Measurements from ENCODE around the gene RTP5. TPM values are rescaled to one million over a fixed set of nuclear protein-coding genes. Genes with fewer than 3 reads are reported as not detected.

Gene RTP5
- total and polyA plus RNA-seq, 2 donors (not counting 3 experiments of a cell fraction or from before 2014, with no cell fraction given): not detected

GRCh38 chr2:241835611-241836010, 33.9 kb upstream of the RTP5 start:
- no peaks in the 10 kb centered on the region for H3K79me2 ChIP-seq (ENCODE audit: control insufficient read depth, insufficient read depth, low read length)
- FAIRE-seq (no peak), DNase-seq (ENCODE audit: low read depth, low spot score) (no peak)
- H3K27me3 ChIP-seq (ENCODE audit: control insufficient read depth in 2 of 2, insufficient read depth in 2 of 2, low read length in 2 of 2): peaks cover 18 to 33% of the 10 kb centered on the region in 2 experiments
- no peak overlapping the region for H3K4me3 ChIP-seq (replicated peaks in 1 of 3; ENCODE audit: insufficient read depth in 1 of 3, low read depth in 1 of 3, low read length in 3 of 3)
- H2AFZ ChIP-seq (ENCODE audit: low read depth, low read length): no peak overlapping the region
- H4K20me1 ChIP-seq (replicated peaks; ENCODE audit: control insufficient read depth, extremely low read depth, insufficient read depth, low read length): no peaks in the 10 kb centered on the region
- ChIA-PET CTCF (no interaction called here), POLR2A (interaction anchor here (0.6 to 0.7 kb wide), 2 partner anchors 18 to 62 kb away, joined by 3 read pairs; no protein-coding TSS in a partner anchor)
- no peak overlapping the region for H3K9ac ChIP-seq (replicated peaks; ENCODE audit: extremely low read depth, insufficient read depth, low read length)
- H3K9me1 ChIP-seq (replicated peaks; ENCODE audit: control insufficient read depth, extremely low read depth, insufficient read depth, low read length): no peaks in the 10 kb centered on the region
- H3K4me2 ChIP-seq (ENCODE audit: insufficient read depth, low read length): no peak overlapping the region
- no peaks in the 10 kb centered on the region for H3K4me1 ChIP-seq (ENCODE audit: control insufficient read depth, extremely low read depth, insufficient read depth, low read length)
- BruUV-seq (replicated peaks): no TSS peak
- dilution Hi-C loops (cut with MboI; ENCODE audit: extremely low pct_ligation_motif_present, low sequenced_read_pairs) (no loop called here), intact Hi-C loops (cut with micrococcal nuclease) (no loop called here)
- no peak overlapping the region for H3K27ac ChIP-seq (ENCODE audit: insufficient read depth, low read depth, low read length)
- H3K9me3 ChIP-seq (replicated peaks; ENCODE audit: control insufficient read depth, insufficient read depth, low read length): no peaks in the 10 kb centered on the region
- no peaks in the 10 kb centered on the region for H3K36me3 ChIP-seq (ENCODE audit: control insufficient read depth in 2 of 2, extremely low read depth in 1 of 2, insufficient read depth in 2 of 2, low read length in 2 of 2)
- TF ChIP-seq EZH2 (IDR thresholded peaks at IDR 0.05; ENCODE audit: borderline replicate concordance, low read depth, low read length, severe bottlenecking): no peak
- TF ChIP-seq, protein P1, sequence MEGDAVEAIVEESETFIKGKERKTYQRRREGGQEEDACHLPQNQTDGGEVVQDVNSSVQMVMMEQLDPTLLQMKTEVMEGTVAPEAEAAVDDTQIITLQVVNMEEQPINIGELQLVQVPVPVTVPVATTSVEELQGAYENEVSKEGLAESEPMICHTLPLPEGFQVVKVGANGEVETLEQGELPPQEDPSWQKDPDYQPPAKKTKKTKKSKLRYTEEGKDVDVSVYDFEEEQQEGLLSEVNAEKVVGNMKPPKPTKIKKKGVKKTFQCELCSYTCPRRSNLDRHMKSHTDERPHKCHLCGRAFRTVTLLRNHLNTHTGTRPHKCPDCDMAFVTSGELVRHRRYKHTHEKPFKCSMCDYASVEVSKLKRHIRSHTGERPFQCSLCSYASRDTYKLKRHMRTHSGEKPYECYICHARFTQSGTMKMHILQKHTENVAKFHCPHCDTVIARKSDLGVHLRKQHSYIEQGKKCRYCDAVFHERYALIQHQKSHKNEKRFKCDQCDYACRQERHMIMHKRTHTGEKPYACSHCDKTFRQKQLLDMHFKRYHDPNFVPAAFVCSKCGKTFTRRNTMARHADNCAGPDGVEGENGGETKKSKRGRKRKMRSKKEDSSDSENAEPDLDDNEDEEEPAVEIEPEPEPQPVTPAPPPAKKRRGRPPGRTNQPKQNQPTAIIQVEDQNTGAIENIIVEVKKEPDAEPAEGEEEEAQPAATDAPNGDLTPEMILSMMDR (IDR thresholded peaks at IDR 0.05; ENCODE audit: extremely low read depth in 1 of 2, insufficient read depth in 1 of 2, low read depth in 1 of 2, low read length in 2 of 2): no peak
- TF ChIP-seq MYC (IDR thresholded peaks at IDR 0.05; ENCODE audit: low read depth, low read length): no peak

DNA sequence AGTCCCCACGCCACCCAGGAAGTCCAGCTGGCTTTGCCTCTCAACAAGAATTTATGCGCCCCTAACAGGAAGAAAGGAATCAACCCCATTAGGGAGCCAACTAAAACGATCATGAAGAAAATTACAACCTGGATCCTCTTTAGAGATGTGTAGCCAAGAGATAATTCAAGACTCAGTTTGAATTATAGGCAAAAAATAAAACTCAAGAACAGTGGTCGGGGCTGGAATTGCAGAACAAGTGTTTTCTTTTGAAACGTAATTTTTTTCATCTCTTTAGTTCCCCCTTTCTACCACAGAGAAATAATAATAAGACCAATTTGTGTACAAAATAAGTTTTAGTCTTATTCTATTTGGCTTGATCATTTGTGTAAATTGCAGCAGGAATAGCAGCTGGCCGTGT, 33.2 kb upstream of the RTP5 start:
- H3K4me1 ChIP-seq (ENCODE audit: control insufficient read depth, extremely low read depth, insufficient read depth, low read length): no peaks in the 10 kb centered on the region
- BruUV-seq (replicated peaks): no TSS peak

More for the DNA sequence above, 33.2 kb upstream of the RTP5 start:
- ChIA-PET POLR2A (interaction anchor here (0.6 to 0.7 kb wide), 2 partner anchors 18 to 61 kb away, joined by 3 read pairs; no protein-coding TSS in a partner anchor), CTCF (interaction anchor here (1.5 kb wide), 1 partner anchor 32 kb away, joined by 3 read pairs; no protein-coding TSS in a partner anchor)
- dilution Hi-C loops (cut with MboI; ENCODE audit: extremely low pct_ligation_motif_present, low sequenced_read_pairs) (no loop called here), intact Hi-C loops (cut with micrococcal nuclease) (no loop called here)
- Histone ChIP-seq H3K79me2 (ENCODE audit: control insufficient read depth, insufficient read depth, low read length) (no peaks in the 10 kb centered on the region), H2AFZ (ENCODE audit: low read depth, low read length) (no peak overlapping the region), H3K4me2 (ENCODE audit: insufficient read depth, low read length) (no peak overlapping the region), H4K20me1 (replicated peaks; ENCODE audit: control insufficient read depth, extremely low read depth, insufficient read depth, low read length) (no peaks in the 10 kb centered on the region), H3K27ac (ENCODE audit: insufficient read depth, low read depth, low read length) (no peak overlapping the region), H3K36me3 (ENCODE audit: control insufficient read depth in 2 of 2, extremely low read depth in 1 of 2, insufficient read depth in 2 of 2, low read length in 2 of 2) (no peaks in the 10 kb centered on the region), H3K9ac (replicated peaks; ENCODE audit: extremely low read depth, insufficient read depth, low read length) (no peak overlapping the region), H3K27me3 (ENCODE audit: control insufficient read depth in 2 of 2, insufficient read depth in 2 of 2, low read length in 2 of 2) (peaks cover 16 to 28% of the 10 kb centered on the region in 2 experiments), H3K9me3 (replicated peaks; ENCODE audit: control insufficient read depth, insufficient read depth, low read length) (no peaks in the 10 kb centered on the region), H3K9me1 (replicated peaks; ENCODE audit: control insufficient read depth, extremely low read depth, insufficient read depth, low read length) (no peaks in the 10 kb centered on the region), H3K4me3 (replicated peaks in 1 of 3; ENCODE audit: insufficient read depth in 1 of 3, low read depth in 1 of 3, low read length in 3 of 3) (no peak overlapping the region)
- TF ChIP-seq, protein P2, sequence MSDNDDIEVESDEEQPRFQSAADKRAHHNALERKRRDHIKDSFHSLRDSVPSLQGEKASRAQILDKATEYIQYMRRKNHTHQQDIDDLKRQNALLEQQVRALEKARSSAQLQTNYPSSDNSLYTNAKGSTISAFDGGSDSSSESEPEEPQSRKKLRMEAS (IDR thresholded peaks at IDR 0.05; ENCODE audit: insufficient read depth, insufficient read length): no peak
- TF ChIP-seq GATA2 (IDR thresholded peaks at IDR 0.05; ENCODE audit: insufficient read depth, insufficient read length, low read depth, low read length): no peak
- no peak for TF ChIP-seq EZH2 (IDR thresholded peaks at IDR 0.05; ENCODE audit: borderline replicate concordance, low read depth, low read length, severe bottlenecking)
- no peak for TF ChIP-seq JUN (IDR thresholded peaks at IDR 0.05; ENCODE audit: borderline replicate concordance, insufficient read depth, insufficient read length, low read depth)
- TF ChIP-seq POLR2AphosphoS5 (IDR thresholded peaks at IDR 0.05; ENCODE audit: insufficient read depth, low read depth, low read length): no peak
- TF ChIP-seq FOS (IDR thresholded peaks at IDR 0.05; ENCODE audit: borderline replicate concordance, insufficient read depth, low read length): no peak
- TF ChIP-seq, protein P1 (IDR thresholded peaks at IDR 0.05; ENCODE audit: extremely low read depth in 1 of 2, insufficient read depth in 1 of 2, low read depth in 1 of 2, low read length in 2 of 2): no peak
- no peak for TF ChIP-seq MYC (IDR thresholded peaks at IDR 0.05; ENCODE audit: low read depth, low read length)
- no peak for TF ChIP-seq POLR2A (IDR thresholded peaks at IDR 0.05; ENCODE audit: low read depth, low read length)
- no peak for DNase-seq (ENCODE audit: low read depth, low spot score)
- FAIRE-seq: no peak
